K562 (cell line): Measurements from ENCODE around the gene APOLD1. TPM values are rescaled to one million over a fixed set of nuclear protein-coding genes. Genes with fewer than 3 reads are reported as not detected.
A peak's percentile ranks its signal among the peaks of the same experiment; 100 is the strongest.

Source experiments
- ATF1 ChIP-seq, 2 experiments: fragments of 450-650 bp in 1 of 2; IDR thresholded peaks; 2 replicates each; pipeline ENCODE4 v1.6.1; 2016; ENCODE audit warnings: missing compliant biosample characterization in 1 of 2, missing genetic modification characterization in 1 of 2
- C11orf30 ChIP-seq: fragments of 450-650 bp; IDR thresholded peaks from 2 replicates; pipeline ENCODE4 v1.6.1; 2016; ENCODE audit warnings: low read depth, mild to moderate bottlenecking
- ELF4 ChIP-seq: fragments of 450-650 bp; formaldehyde crosslinking; IDR thresholded peaks from 2 replicates; pipeline ENCODE4 v1.4.0; 2022; ENCODE audit warnings: missing genetic modification characterization
- FOXA1 ChIP-seq: fragments of 450-650 bp; IDR thresholded peaks from 2 replicates; pipeline ENCODE4 v1.6.1; 2016; ENCODE audit warnings: mild to moderate bottlenecking, borderline replicate concordance
- FOXK1 ChIP-seq: sonication (generic); formaldehyde crosslinking; IDR thresholded peaks from 2 replicates; pipeline ENCODE4 v1.8.0; 2022; ENCODE audit warnings: missing genetic modification reagents, mild to moderate bottlenecking, borderline replicate concordance
- NRF1 ChIP-seq, 2 experiments: fragments of 450-650 bp; IDR thresholded peaks in 1 of 2; conservative IDR thresholded peaks in 1 of 2; 2 replicates each; pipeline ENCODE4 v1.6.1; 2014; ENCODE audit warnings: mild to moderate bottlenecking in 2 of 2
- ZBTB40 ChIP-seq, 2 experiments: fragments of 450-650 bp in 1 of 2; sonication (generic) in 1 of 2; formaldehyde crosslinking in 1 of 2; IDR thresholded peaks; 2 replicates each; pipeline versions ENCODE4 v1.7.1 to v1.9.0; 2016 to 2022; ENCODE audit warnings: inconsistent platforms in 1 of 2, mild to moderate bottlenecking in 1 of 2, missing genetic modification reagents in 1 of 2
- polyA plus RNA-seq, 8 experiments: library from polyadenylated mRNA; depleted of rRNA in 4 of 8; stranded (reverse) in 5 of 8; unstranded in 3 of 8; fragments of >200 nt; fragmentation: Nextera tagmentation in 2 of 8; fragmentation: Illumina TruSeq in 1 of 8; extraction: Ambion mirVana in 2 of 8; extraction: Trizol in 1 of 8; gene quantifications; 2 replicates each; pipeline versions ENCODE4 v1.2.1 to v1.2.3, GENCODE V29; 2011 to 2014; ENCODE audit warnings: inconsistent platforms in 1 of 8, missing spikeins in 1 of 8
- total RNA-seq, 7 experiments: library from RNA; depleted of rRNA in 6 of 7; stranded (reverse); fragments of >200 nt in 6 of 7; fragmentation: Illumina TruSeq in 2 of 7; extraction: Trizol in 2 of 7; gene quantifications; 2 replicates each; pipeline versions ENCODE4 v1.2.1 to v1.2.3, GENCODE V29; 2011 to 2021; ENCODE audit warnings: low replicate concordance in 1 of 7
- TF ChIP-seq, protein P1 (sequence below): sonication (generic); formaldehyde crosslinking; IDR thresholded peaks from 2 replicates; pipeline ENCODE4 v1.8.1; 2023; ENCODE audit warnings: mild to moderate bottlenecking, missing genetic modification reagents
- TF ChIP-seq, protein P2 (sequence below): fragments of 200-800 bp; sonication (Bioruptor generic); IDR thresholded peaks from 2 replicates; pipeline ENCODE4 v1.6.1; 2017; ENCODE audit warnings: missing genetic modification characterization, missing compliant biosample characterization

The APOLD1 gene
- total and polyA plus RNA-seq, 9 of the 15 experiments (the other 6 are each of a cell fraction or from before 2014, with no cell fraction given): 0.28 to 1.1 (median 0.61) TPM

- TF ChIP-seq, protein P1, sequence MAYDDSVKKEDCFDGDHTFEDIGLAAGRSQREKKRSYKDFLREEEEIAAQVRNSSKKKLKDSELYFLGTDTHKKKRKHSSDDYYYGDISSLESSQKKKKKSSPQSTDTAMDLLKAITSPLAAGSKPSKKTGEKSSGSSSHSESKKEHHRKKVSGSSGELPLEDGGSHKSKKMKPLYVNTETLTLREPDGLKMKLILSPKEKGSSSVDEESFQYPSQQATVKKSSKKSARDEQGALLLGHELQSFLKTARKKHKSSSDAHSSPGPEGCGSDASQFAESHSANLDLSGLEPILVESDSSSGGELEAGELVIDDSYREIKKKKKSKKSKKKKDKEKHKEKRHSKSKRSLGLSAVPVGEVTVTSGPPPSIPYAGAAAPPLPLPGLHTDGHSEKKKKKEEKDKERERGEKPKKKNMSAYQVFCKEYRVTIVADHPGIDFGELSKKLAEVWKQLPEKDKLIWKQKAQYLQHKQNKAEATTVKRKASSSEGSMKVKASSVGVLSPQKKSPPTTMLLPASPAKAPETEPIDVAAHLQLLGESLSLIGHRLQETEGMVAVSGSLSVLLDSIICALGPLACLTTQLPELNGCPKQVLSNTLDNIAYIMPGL (CRISPR knock-in tag): no peak
- TF ChIP-seq FOXA1: no peak
- TF ChIP-seq ATF1 (CRISPR knock-in tag; IDR thresholded peaks at IDR 0.05): no peak
- peak; percentile 82 for TF ChIP-seq ATF1 (tag; IDR thresholded peaks at IDR 0.05)
- TF ChIP-seq, protein P2, sequence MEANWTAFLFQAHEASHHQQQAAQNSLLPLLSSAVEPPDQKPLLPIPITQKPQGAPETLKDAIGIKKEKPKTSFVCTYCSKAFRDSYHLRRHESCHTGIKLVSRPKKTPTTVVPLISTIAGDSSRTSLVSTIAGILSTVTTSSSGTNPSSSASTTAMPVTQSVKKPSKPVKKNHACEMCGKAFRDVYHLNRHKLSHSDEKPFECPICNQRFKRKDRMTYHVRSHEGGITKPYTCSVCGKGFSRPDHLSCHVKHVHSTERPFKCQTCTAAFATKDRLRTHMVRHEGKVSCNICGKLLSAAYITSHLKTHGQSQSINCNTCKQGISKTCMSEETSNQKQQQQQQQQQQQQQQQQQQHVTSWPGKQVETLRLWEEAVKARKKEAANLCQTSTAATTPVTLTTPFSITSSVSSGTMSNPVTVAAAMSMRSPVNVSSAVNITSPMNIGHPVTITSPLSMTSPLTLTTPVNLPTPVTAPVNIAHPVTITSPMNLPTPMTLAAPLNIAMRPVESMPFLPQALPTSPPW (CRISPR knock-in tag): peak; percentile 63; the same call in 1 of the 2 replicates
- no peak for TF ChIP-seq FOXK1 (CRISPR knock-in tag)
- no peak for TF ChIP-seq ELF4 (CRISPR knock-in tag)
- peak; percentile 63 for TF ChIP-seq C11orf30
- TF ChIP-seq ZBTB40 (IDR thresholded peaks at IDR 0.05): peak; percentile 91
- TF ChIP-seq ZBTB40 (CRISPR knock-in tag; IDR thresholded peaks at IDR 0.05): no peak
- 0 out of 4 replicates have a peak, but pooled peaks have one; percentile 21 to 23 for TF ChIP-seq NRF1 (conservative IDR thresholded peaks at IDR 0.05 in 1 of 2, IDR thresholded peaks at IDR 0.05 in 1 of 2)
Observed at GRCh38 chr12:12813120-12814101, 28.0 kb downstream of the APOLD1 start, which contains the start of gene DDX47 (continued).
